OCI-LY1 (cell line): Measurements from ENCODE around the gene UCHL5.

Experiments used
- H2AFZ ChIP-seq: fragments of 200-600 bp; sonication (generic), shearing (Covaris generic); 2 replicates; pipeline ENCODE4 v1.6.0; 2014; ENCODE audit warnings: antibody characterized with exemption, mild to moderate bottlenecking, low read length
- H3F3A ChIP-seq: fragments of 200-600 bp; sonication (generic), shearing (Covaris generic); 2 replicates; pipeline ENCODE4 v1.6.0; 2014; ENCODE audit warnings: mild to moderate bottlenecking, antibody characterized with exemption, low read length, moderate library complexity; ENCODE audit not compliant: insufficient read depth
- H3K27ac ChIP-seq: fragments of 200-600 bp; sonication (generic); 2 replicates; pipeline ENCODE4 v1.5.1; 2014; ENCODE audit warnings: low read length, mixed run types, mild to moderate bottlenecking, low read depth; ENCODE audit not compliant: poor library complexity, severe bottlenecking
- H3K27me3 ChIP-seq: fragments of 200-600 bp; sonication (generic); 2 replicates; pipeline ENCODE4 v1.6.0; 2014; ENCODE audit warnings: antibody characterized with exemption, mild to moderate bottlenecking, low read length, moderate library complexity; ENCODE audit not compliant: insufficient read depth
- H3K36me3 ChIP-seq: fragments of 200-600 bp; sonication (generic); 2 replicates; pipeline ENCODE4 v1.6.1; 2014; ENCODE audit warnings: mild to moderate bottlenecking, antibody characterized with exemption, low read length, moderate library complexity, mixed read lengths; ENCODE audit not compliant: insufficient read depth
- H3K4me1 ChIP-seq: fragments of 200-600 bp; sonication (generic); 2 replicates; pipeline ENCODE4 v1.5.1; 2014; ENCODE audit warnings: mild to moderate bottlenecking, low read length, moderate library complexity; ENCODE audit not compliant: insufficient read depth, severe bottlenecking
- H3K4me2 ChIP-seq: fragments of 200-600 bp; sonication (generic), shearing (Covaris generic); 2 replicates; pipeline ENCODE4 v1.6.1; 2014; ENCODE audit warnings: low read length
- H3K4me3 ChIP-seq: fragments of 200-600 bp; sonication (generic); 2 replicates; pipeline ENCODE4 v1.5.1; 2014; ENCODE audit warnings: low read length, low read depth, mild to moderate bottlenecking, mixed read lengths; ENCODE audit not compliant: poor library complexity, severe bottlenecking
- H3K79me2 ChIP-seq: fragments of 200-600 bp; shearing (Covaris generic); 2 replicates; pipeline ENCODE4 v1.6.1; 2016; ENCODE audit warnings: mixed run types, low read length, mixed read lengths; ENCODE audit not compliant: insufficient read depth
- H3K9ac ChIP-seq: fragments of 200-600 bp; sonication (generic), shearing (Covaris generic); 2 replicates; pipeline ENCODE4 v1.6.1; 2014; ENCODE audit warnings: mild to moderate bottlenecking, low read length, mixed read lengths
- H3K9me2 ChIP-seq: fragments of 200-600 bp; sonication (generic), shearing (Covaris generic); 2 replicates; pipeline ENCODE4 v1.6.1; 2014; ENCODE audit warnings: low read depth, mild to moderate bottlenecking, low read length, mixed read lengths
- H3K9me3 ChIP-seq: fragments of 200-600 bp; shearing (Covaris generic); 2 replicates; pipeline ENCODE4 v1.6.1; 2014; ENCODE audit warnings: low read length, mixed read lengths
- H4K20me1 ChIP-seq: fragments of 200-600 bp; sonication (generic), shearing (Covaris generic); 2 replicates; pipeline ENCODE4 v1.6.0; 2016; ENCODE audit warnings: mild to moderate bottlenecking, low read length; ENCODE audit not compliant: insufficient read depth
- CTCF ChIP-seq: fragments of 200-600 bp; sonication (generic), shearing (Covaris generic); IDR thresholded peaks from 2 replicates; pipeline ENCODE4 v1.5.1; 2017; ENCODE audit warnings: mild to moderate bottlenecking, antibody characterized with exemption, low read length, moderate library complexity, mixed read lengths
- EZH2 ChIP-seq: fragments of 200-600 bp; sonication (generic), shearing (Covaris generic); IDR thresholded peaks from 2 replicates; pipeline ENCODE4 v1.8.0; 2017; ENCODE audit warnings: borderline replicate concordance, mixed run types, mild to moderate bottlenecking, antibody characterized with exemption, low read length, moderate library complexity, mixed read lengths

UCHL5 gene

GRCh38 chr1:193042766-193043691 is 16.1 kb downstream of the UCHL5 start:
- no peaks in the 10 kb centered on the region for H3K9me2 ChIP-seq
- no peak overlapping the region for H3K27ac ChIP-seq
- H3K4me2 ChIP-seq, result no peak overlapping the region
- peaks cover 17% of the 10 kb centered on the region for H3K79me2 ChIP-seq
- H3K4me1 ChIP-seq, result no peaks in the 10 kb centered on the region
- peaks cover 81% of the 10 kb centered on the region for H3K36me3 ChIP-seq
- H3K9ac ChIP-seq, result no peak overlapping the region
- H2AFZ ChIP-seq, result no peak overlapping the region
- H4K20me1 ChIP-seq, result no peaks in the 10 kb centered on the region
- H3F3A ChIP-seq, result no peaks in the 10 kb centered on the region
- no peaks in the 10 kb centered on the region for H3K27me3 ChIP-seq
- H3K4me3 ChIP-seq, result no peak overlapping the region
- no peaks in the 10 kb centered on the region for H3K9me3 ChIP-seq
- no peak for TF ChIP-seq EZH2
- no peak for TF ChIP-seq CTCF

GRCh38 chr1:193040011-193040410 is 19.1 kb downstream of the UCHL5 start:
- Histone ChIP-seq H3K4me1 (no peaks in the 10 kb centered on the region), H3F3A (no peaks in the 10 kb centered on the region), H3K36me3 (peaks cover 65% of the 10 kb centered on the region), H2AFZ (no peak overlapping the region), H4K20me1 (no peaks in the 10 kb centered on the region), H3K79me2 (peaks cover 46% of the 10 kb centered on the region), H3K27ac (no peak overlapping the region), H3K4me3 (no peak overlapping the region), H3K9me3 (no peaks in the 10 kb centered on the region), H3K9ac (no peak overlapping the region), H3K4me2 (no peak overlapping the region), H3K9me2 (no peaks in the 10 kb centered on the region), H3K27me3 (no peaks in the 10 kb centered on the region)
- TF ChIP-seq EZH2 (no peak), CTCF (no peak)

- H3K79me2 ChIP-seq, result peaks cover 64% of the 10 kb centered on the region
Measured at GRCh38 chr1:193036337-193037047, 22.7 kb downstream of the UCHL5 start.

More at GRCh38 chr1:193036337-193037047, 22.7 kb downstream of the UCHL5 start:
- H3K36me3 ChIP-seq, result peaks cover 43% of the 10 kb centered on the region
- H3K9me3 ChIP-seq, result no peaks in the 10 kb centered on the region
- TF ChIP-seq EZH2 (no peak), CTCF (no peak)
- H3K9me2 ChIP-seq, result no peaks in the 10 kb centered on the region
- H3K27me3 ChIP-seq, result no peaks in the 10 kb centered on the region
- no peak overlapping the region for H3K4me2 ChIP-seq
- H4K20me1 ChIP-seq, result no peaks in the 10 kb centered on the region
- no peak overlapping the region for H3K9ac ChIP-seq
- no peak overlapping the region for H2AFZ ChIP-seq
- H3K4me3 ChIP-seq, result no peak overlapping the region
- no peaks in the 10 kb centered on the region for H3K4me1 ChIP-seq
- no peaks in the 10 kb centered on the region for H3F3A ChIP-seq
- H3K27ac ChIP-seq, result no peak overlapping the region
